ENCODE results near the gene MTMR10.

MTMR10 gene

GRCh38 chr15:30978328-30978727, 13.1 kb downstream of the MTMR10 start:
- peaks cover 29% of the 10 kb centered on the region for H3K4me1 ChIP-seq (ENCODE audit: low read length)
- DNase-seq: no peak
- H3K9me3 ChIP-seq (replicated peaks; ENCODE audit: insufficient read depth, low read length): no peaks in the 10 kb centered on the region
- no peak overlapping the region for H3K4me3 ChIP-seq (ENCODE audit: low read length)
- H4K20me1 ChIP-seq (ENCODE audit: insufficient read depth, low read length): no peaks in the 10 kb centered on the region; the same call in 1 of the 2 replicates
- H3K9me2 ChIP-seq (replicated peaks; ENCODE audit: insufficient read depth, low read length): no peaks in the 10 kb centered on the region
- no peak overlapping the region for H2AFZ ChIP-seq (ENCODE audit: low read length)
- TF ChIP-seq EZH2 (optimal IDR thresholded peaks at IDR 0.05; ENCODE audit: low read depth, low read length): no peak
- TF ChIP-seq CTCF (IDR thresholded peaks at IDR 0.05; ENCODE audit: low read length): no peak
- no peak for TF ChIP-seq EZH2phosphoT487 (IDR thresholded peaks at IDR 0.05; ENCODE audit: low read length)
- H3K9ac ChIP-seq (ENCODE audit: low read length): no peak overlapping the region
- no peaks in the 10 kb centered on the region for H3F3A ChIP-seq (ENCODE audit: insufficient read depth, low read length)
- peaks cover 99% of the 10 kb centered on the region for H3K79me2 ChIP-seq (ENCODE audit: low read length)
- no peaks in the 10 kb centered on the region for H3K27me3 ChIP-seq (replicated peaks; ENCODE audit: insufficient read depth, low read length)
- H3K4me2 ChIP-seq (ENCODE audit: low read depth, low read length): no peak overlapping the region; the same call in 1 of the 2 replicates
- no peak overlapping the region for H3K27ac ChIP-seq (ENCODE audit: low read length)
- peaks cover 8% of the 10 kb centered on the region; the same call in 1 of the 2 replicates for H3K36me3 ChIP-seq (replicated peaks; ENCODE audit: insufficient read depth, low read length)

- Histone ChIP-seq H4K20me1 (ENCODE audit: insufficient read depth, low read length) (no peaks in the 10 kb centered on the region; the same call in 1 of the 2 replicates), H2AFZ (ENCODE audit: low read length) (no peak overlapping the region), H3K79me2 (ENCODE audit: low read length) (peaks cover 99% of the 10 kb centered on the region)
Observed at GRCh38 chr15:30974112-30974511, 17.3 kb downstream of the MTMR10 start.

GRCh38 chr15:30973379-30973778, 18.0 kb downstream of the MTMR10 start:
- Histone ChIP-seq H3K27ac (ENCODE audit: low read length) (no peak overlapping the region), H3K4me3 (ENCODE audit: low read length) (no peak overlapping the region), H3K9me2 (replicated peaks; ENCODE audit: insufficient read depth, low read length) (no peaks in the 10 kb centered on the region), H3K4me1 (ENCODE audit: low read length) (peaks cover 22% of the 10 kb centered on the region), H3K36me3 (replicated peaks; ENCODE audit: insufficient read depth, low read length) (peaks cover 30% of the 10 kb centered on the region), H2AFZ (ENCODE audit: low read length) (no peak overlapping the region), H3K9ac (ENCODE audit: low read length) (no peak overlapping the region), H3K27me3 (replicated peaks; ENCODE audit: insufficient read depth, low read length) (no peaks in the 10 kb centered on the region), H3K4me2 (ENCODE audit: low read depth, low read length) (no peak overlapping the region), H4K20me1 (ENCODE audit: insufficient read depth, low read length) (no peaks in the 10 kb centered on the region; the same call in 1 of the 2 replicates), H3K9me3 (replicated peaks; ENCODE audit: insufficient read depth, low read length) (no peaks in the 10 kb centered on the region), H3K79me2 (ENCODE audit: low read length) (peaks cover 95% of the 10 kb centered on the region), H3F3A (ENCODE audit: insufficient read depth, low read length) (peaks cover 5% of the 10 kb centered on the region; the same call in 1 of the 2 replicates)
- DNase-seq: no peak
- no peak for TF ChIP-seq EZH2phosphoT487 (IDR thresholded peaks at IDR 0.05; ENCODE audit: low read length)

More at GRCh38 chr15:30974112-30974511, 17.3 kb downstream of the MTMR10 start:
- H3K9me2 ChIP-seq (replicated peaks; ENCODE audit: insufficient read depth, low read length): no peaks in the 10 kb centered on the region
- TF ChIP-seq CTCF (IDR thresholded peaks at IDR 0.05; ENCODE audit: low read length) (no peak), EZH2phosphoT487 (IDR thresholded peaks at IDR 0.05; ENCODE audit: low read length) (no peak), EZH2 (optimal IDR thresholded peaks at IDR 0.05; ENCODE audit: low read depth, low read length) (no peak)
- H3K4me3 ChIP-seq (ENCODE audit: low read length): no peak overlapping the region
- H3K4me1 ChIP-seq (ENCODE audit: low read length): peaks cover 29% of the 10 kb centered on the region
- no peaks in the 10 kb centered on the region for H3K27me3 ChIP-seq (replicated peaks; ENCODE audit: insufficient read depth, low read length)
- peaks cover 5% of the 10 kb centered on the region; the same call in 1 of the 2 replicates for H3F3A ChIP-seq (ENCODE audit: insufficient read depth, low read length)
- DNase-seq: no peak
- no peak overlapping the region for H3K9ac ChIP-seq (ENCODE audit: low read length)
- H3K36me3 ChIP-seq (replicated peaks; ENCODE audit: insufficient read depth, low read length): peaks cover 30% of the 10 kb centered on the region
- no peaks in the 10 kb centered on the region for H3K9me3 ChIP-seq (replicated peaks; ENCODE audit: insufficient read depth, low read length)
- no peak overlapping the region for H3K4me2 ChIP-seq (ENCODE audit: low read depth, low read length)
- no peak overlapping the region for H3K27ac ChIP-seq (ENCODE audit: low read length)

GRCh38 chr15:30969724-30970123, 21.7 kb downstream of the MTMR10 start:
- Histone ChIP-seq H3K4me2 (ENCODE audit: low read depth, low read length) (no peak overlapping the region), H3K79me2 (ENCODE audit: low read length) (peaks cover 82% of the 10 kb centered on the region), H3K36me3 (replicated peaks; ENCODE audit: insufficient read depth, low read length) (peaks cover 43% of the 10 kb centered on the region), H3K9me3 (replicated peaks; ENCODE audit: insufficient read depth, low read length) (no peaks in the 10 kb centered on the region), H3K27me3 (replicated peaks; ENCODE audit: insufficient read depth, low read length) (no peaks in the 10 kb centered on the region), H3K9me2 (replicated peaks; ENCODE audit: insufficient read depth, low read length) (no peaks in the 10 kb centered on the region), H2AFZ (ENCODE audit: low read length) (no peak overlapping the region), H3K4me3 (ENCODE audit: low read length) (no peak overlapping the region), H3K9ac (ENCODE audit: low read length) (no peak overlapping the region), H3K27ac (ENCODE audit: low read length) (no peak overlapping the region), H4K20me1 (ENCODE audit: insufficient read depth, low read length) (no peaks in the 10 kb centered on the region), H3K4me1 (ENCODE audit: low read length) (peaks cover 19% of the 10 kb centered on the region), H3F3A (ENCODE audit: insufficient read depth, low read length) (peaks cover 5% of the 10 kb centered on the region; the same call in 1 of the 2 replicates)
- TF ChIP-seq EZH2phosphoT487 (IDR thresholded peaks at IDR 0.05; ENCODE audit: low read length): no peak
- no peak for TF ChIP-seq CTCF (IDR thresholded peaks at IDR 0.05; ENCODE audit: low read length)
- no peak for TF ChIP-seq EZH2 (optimal IDR thresholded peaks at IDR 0.05; ENCODE audit: low read depth, low read length)
- no peak for DNase-seq
